Activated naive CD8-positive, alpha-beta T cell treated with anti-CD3 and anti-CD28 coated beads, Interleukin-2, amount 50 U/mL, for 16 hours (primary cell): Measurements from ENCODE around the gene ANGEL1.

ENCODE experiments used
- DNase-seq: peaks from one replicate; pipeline ENCODE4 v3.0.0-alpha.2; 2020; ENCODE audit warnings: low read depth, low spot score

The ANGEL1 gene

GRCh38 chr14:76812422-76813383, at the start of gene ANGEL1:
Gene ANGEL1 (minus strand): TSS chr14:76812882. CDS start chr14:76812827, 55 bp downstream.
- DNase-seq = peak; percentile 89

GRCh38 chr14:76861574-76862255, 49.0 kb upstream of the ANGEL1 start:
- DNase-seq = no peak

- no peak for DNase-seq
Measured at GRCh38 chr14:76856769-76857168, 44.1 kb upstream of the ANGEL1 start.

GRCh38 chr14:76855066-76855465, 42.4 kb upstream of the ANGEL1 start:
- DNase-seq = no peak

GRCh38 chr14:76848879-76849278, 36.2 kb upstream of the ANGEL1 start:
- DNase-seq = no peak

GRCh38 chr14:76846331-76847047, 33.8 kb upstream of the ANGEL1 start:
- DNase-seq = no peak

DNA sequence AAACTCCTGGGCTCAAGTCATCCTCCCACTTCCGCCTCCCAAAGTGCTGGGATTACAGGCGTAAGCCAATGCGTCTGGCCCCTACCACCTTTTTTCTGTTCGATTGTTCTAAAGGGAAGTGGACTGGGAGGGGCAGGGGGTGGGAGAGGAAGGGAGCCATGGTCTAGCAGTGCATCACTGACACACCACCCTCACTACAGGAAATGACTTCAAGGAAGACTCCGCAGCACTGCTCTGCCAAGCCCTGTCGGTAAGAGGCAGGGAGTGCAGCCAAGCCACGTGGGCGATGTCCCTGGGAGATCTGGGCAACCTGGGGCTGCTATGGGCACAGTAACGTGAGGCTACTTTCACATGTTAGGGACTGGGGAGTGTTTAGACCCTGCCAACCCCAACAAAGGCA, 31.5 kb upstream of the ANGEL1 start:
- DNase-seq = peak; percentile 32

DNA sequence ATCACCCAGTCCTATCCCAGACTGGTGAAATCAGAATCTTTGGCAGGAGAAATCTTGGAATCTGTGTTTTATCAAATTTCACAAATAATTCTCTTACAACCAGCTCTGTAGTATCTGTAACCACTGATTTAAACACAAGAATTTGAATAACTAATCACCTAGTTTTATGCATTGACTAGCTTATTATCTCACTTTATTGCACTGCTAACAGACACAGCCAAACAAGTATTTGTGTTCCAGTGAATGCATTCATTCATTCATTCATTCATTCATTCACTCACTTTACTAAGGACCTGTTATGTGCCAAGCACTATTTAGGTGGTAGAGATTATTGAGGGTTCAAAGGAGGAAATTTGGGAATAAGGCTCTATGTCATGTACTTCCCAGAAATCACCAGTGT, 29.7 kb upstream of the ANGEL1 start:
- DNase-seq = no peak

- no peak for DNase-seq
Measured at GRCh38 chr14:76837524-76837923, 24.8 kb upstream of the ANGEL1 start.

DNA sequence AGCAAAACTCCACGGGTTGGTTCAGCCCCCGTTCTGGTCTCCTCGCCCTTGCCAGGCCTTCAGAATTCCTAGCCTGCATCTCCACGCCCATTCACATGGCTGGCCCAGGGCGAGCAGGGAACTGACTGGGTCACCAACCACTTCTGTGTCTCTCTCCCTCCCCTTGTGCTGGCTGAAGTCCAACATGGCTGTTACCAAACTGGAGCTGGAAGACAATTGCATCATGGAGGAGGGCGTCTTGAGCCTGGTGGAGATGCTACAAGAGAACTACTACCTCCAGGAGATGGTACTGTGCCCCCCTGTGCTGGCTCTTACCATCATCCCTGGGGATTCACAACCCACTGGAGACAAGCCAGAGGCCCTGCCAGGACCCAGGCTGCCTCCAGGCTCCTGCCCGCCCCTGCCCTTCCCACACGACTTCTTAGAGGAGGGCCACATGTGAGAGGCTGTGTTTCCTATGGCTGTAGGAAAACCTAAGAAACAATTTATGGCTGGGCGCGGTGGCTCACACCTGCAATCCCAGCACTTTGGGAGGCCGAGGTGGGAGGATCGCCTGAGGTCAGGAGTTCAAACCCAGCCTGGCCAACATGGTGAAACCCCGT, 23.4 kb upstream of the ANGEL1 start:
- DNase-seq = no peak

DNA sequence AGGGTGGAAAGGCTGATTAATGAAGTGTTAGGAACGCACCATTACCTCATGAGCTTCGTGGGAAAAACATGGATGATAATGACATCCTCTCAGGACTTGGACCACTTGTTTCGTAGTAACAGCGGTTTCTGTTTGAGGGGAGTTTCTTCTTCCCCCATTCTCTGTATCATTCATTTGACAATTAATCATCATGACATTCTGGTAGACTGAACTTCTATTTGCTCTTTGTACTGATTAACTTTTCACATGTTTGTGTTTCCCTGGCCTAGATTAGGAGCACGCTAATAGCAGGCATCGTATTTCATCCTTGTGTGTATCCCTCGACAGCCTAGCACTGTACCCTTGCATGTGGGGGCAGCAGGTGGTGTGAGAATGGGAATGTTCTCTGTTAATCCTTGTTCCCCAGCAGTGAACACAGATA, 21.6 kb upstream of the ANGEL1 start:
- DNase-seq = no peak

- no peak for DNase-seq
Measured at GRCh38 chr14:76833011-76833410, 20.3 kb upstream of the ANGEL1 start.

DNA sequence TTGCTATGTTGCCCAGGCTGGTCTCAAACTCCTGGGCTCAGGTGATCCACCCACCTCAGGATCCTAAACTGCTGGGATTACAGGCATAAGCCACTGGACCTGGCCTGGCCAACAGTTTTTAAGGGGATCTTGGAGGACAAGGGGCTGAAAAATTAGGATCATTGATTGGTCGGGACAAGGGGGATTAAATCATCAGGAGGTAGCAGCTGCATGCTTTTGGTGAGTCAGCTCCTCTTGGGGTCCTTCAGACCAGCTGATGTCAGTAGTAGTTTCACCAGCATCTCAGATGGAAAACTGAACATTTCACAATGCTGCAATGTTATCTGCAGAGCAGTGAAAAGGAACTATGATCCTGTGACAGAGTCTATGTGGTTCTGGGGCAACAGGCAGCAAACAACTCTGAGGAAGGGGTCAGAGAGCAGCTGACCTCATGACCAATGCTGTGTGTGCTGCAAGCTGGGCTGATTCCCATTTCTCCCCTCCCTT, 19.9 kb upstream of the ANGEL1 start:
- no peak for DNase-seq

DNA sequence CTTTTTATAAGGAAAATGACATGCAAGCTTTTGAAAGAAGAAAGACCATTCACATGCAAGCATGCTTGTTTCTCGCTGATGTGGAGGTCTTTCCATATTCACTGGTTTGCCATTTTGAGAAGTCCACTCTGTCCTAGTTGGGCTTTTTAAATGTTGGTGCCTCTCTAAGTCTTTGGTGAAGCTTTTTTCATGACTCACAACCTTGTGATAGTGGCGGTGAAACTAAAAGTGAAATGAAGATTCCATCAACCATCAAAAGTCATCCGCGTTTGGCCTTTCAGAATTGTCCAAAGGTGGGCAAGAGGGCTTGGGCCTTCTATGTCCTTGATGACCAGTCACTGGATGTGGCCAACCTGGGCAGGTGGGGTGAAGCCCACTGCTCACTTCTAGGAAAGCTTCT, 17.9 kb upstream of the ANGEL1 start:
- no peak for DNase-seq

GRCh38 chr14:76829650-76830421, 17.2 kb upstream of the ANGEL1 start:
- DNase-seq = no peak

DNA sequence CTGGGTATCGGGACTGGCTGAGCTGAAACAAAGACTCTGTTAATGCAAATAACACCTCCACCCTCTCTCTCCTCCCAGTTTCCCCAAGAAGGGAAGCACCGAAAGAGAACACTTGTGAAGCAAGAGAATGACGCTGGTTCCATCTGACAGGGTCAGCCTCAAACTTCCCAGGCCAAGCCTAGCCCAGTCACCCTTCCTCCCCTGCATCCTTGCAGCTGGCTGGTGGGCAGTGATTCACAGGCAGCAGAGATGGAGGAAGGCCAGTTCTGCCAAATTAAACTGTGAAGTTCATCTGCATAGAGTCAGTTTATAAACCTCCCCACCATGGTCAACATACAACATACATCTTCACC, 16.3 kb upstream of the ANGEL1 start:
- no peak for DNase-seq

GRCh38 chr14:76828339-76829012, 15.8 kb upstream of the ANGEL1 start:
- no peak for DNase-seq

DNA sequence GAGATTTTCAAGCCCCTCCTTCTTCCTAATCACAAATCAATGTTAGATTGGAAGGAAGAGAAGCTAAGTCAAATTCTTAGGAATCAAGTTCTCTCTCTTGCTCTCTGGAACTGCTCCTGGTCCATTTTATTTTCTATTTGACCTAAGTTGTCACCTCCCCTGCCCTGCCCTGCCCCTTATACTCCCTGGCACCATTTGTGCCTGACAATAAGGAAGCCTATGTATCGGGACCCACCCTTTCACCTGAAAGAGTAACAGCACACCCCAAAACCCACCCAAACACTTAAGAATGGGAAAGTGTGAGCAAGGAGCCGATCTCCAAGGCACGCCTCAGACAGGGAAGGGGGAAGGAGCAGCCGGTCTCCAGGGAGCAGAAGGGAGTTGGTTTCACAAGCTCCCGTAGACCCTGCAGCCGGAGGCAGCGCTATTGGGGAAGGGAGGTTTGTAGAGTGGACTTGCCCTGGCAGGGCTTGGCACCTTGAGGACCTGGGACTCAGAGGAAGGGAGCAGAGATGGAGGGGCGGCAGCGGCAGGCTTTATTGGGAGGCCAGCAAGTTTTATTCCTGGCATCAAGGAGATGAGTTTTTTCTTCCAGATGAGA, 15.1 kb upstream of the ANGEL1 start:
- DNase-seq = no peak

GRCh38 chr14:76826122-76826521, 13.4 kb upstream of the ANGEL1 start, which contains the start of gene LRRC74A:
Gene LRRC74A (plus strand): TSS chr14:76826408. CDS start chr14:76826698, 290 bp downstream.
- no peak for DNase-seq

DNA sequence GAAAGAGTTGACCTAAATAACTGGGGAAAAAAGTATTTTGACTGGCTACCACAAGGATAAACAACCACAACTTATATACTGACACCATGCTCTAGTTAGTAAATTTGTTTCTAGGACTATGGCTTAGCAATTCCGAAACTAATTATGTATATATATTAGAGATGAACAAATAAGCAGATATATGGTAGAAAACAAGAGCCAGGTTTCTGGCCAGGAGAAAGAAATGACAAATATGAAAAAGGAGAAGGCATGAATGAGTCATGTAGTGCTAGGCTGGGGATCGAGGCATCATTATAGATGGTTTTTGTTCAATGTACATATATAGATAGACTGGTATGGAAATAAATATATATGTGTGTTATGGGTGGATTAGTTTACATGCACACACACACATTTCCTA, 8.0 kb upstream of the ANGEL1 start:
- DNase-seq = no peak
